PC-3 (cell line): ENCODE data around the gene CLEC16A. TPM values are rescaled to one million over a fixed set of nuclear protein-coding genes. Genes with fewer than 3 reads are reported as not detected.

Source experiments
- ATAC-seq: fragments of 200-7000 bp; cut with Tn5 transposase; 2 replicates; pipeline ENCODE4 v1.9.1; 2020; ENCODE audit warnings: mild to moderate bottlenecking, moderate library complexity
- BruUV-seq: library from RNA; stranded (reverse); fragments of 400-500 nt; replicated peaks from 2 replicates; lab custom pipeline; 2021; lab: Mats Ljungman, UMichigan
- CTCF ChIA-PET: fragments of 300-600 bp; sonication (Branson Sonifier 250); formaldehyde crosslinking; loops from one replicate; lab custom pipeline; 2022; ENCODE audit warnings: antibody characterized with exemption; lab: Charles Lee
- POLR2A ChIA-PET: fragments of 300-600 bp; sonication (Branson Sonifier 250); formaldehyde crosslinking; loops from one replicate; lab custom pipeline; 2022; ENCODE audit warnings: antibody characterized with exemption; ENCODE audit not compliant: unreplicated experiment; lab: Charles Lee
- DNase-seq: peaks from one replicate; pipeline ENCODE4 v3.0.0-alpha.2; 2015
- H2AFZ ChIP-seq: fragments of 300-600 bp; sonication (generic); 2 replicates; pipeline ENCODE4 v1.6.0; 2016; ENCODE audit warnings: antibody characterized with exemption, low read length
- H3F3A ChIP-seq: fragments of 300-600 bp; sonication (generic); one replicate; pipeline ENCODE4 v1.6.0; 2017; ENCODE audit warnings: antibody characterized with exemption, low read length, control low read depth, mild to moderate bottlenecking; ENCODE audit not compliant: unreplicated experiment
- H3K27ac ChIP-seq: fragments of 300-600 bp; sonication (generic); 2 replicates; pipeline ENCODE4 v1.5.1; 2016; ENCODE audit warnings: mild to moderate bottlenecking, low read length
- H3K27me3 ChIP-seq: fragments of 300-600 bp; sonication (generic); 2 replicates; pipeline ENCODE4 v1.6.1; 2016; ENCODE audit warnings: low read length, mixed read lengths
- H3K36me3 ChIP-seq: fragments of 300-600 bp; sonication (generic); 2 replicates; pipeline ENCODE4 v1.6.1; 2016; ENCODE audit warnings: low read depth, mixed run types, low read length, mixed read lengths
- H3K4me1 ChIP-seq: fragments of 300-600 bp; sonication (generic); 2 replicates; pipeline ENCODE4 v1.5.1; 2016; ENCODE audit warnings: low read length; ENCODE audit not compliant: insufficient read depth
- H3K4me2 ChIP-seq: fragments of 300-600 bp; sonication (generic); 2 replicates; pipeline ENCODE4 v1.6.0; 2016; ENCODE audit warnings: low read length
- H3K4me3 ChIP-seq: fragments of 300-600 bp; sonication (generic); 2 replicates; pipeline ENCODE4 v1.5.1; 2016; ENCODE audit warnings: mild to moderate bottlenecking, low read length, mixed read lengths
- H3K79me2 ChIP-seq: fragments of 300-600 bp; sonication (generic); 2 replicates; pipeline ENCODE4 v1.6.1; 2017; ENCODE audit warnings: low read length, mixed read lengths
- H3K9ac ChIP-seq: fragments of 300-600 bp; sonication (generic); 2 replicates; pipeline ENCODE4 v1.6.0; 2016; ENCODE audit warnings: mild to moderate bottlenecking, low read length
- H3K9me2 ChIP-seq: fragments of 300-600 bp; sonication (generic); replicated peaks from 2 replicates; pipeline ENCODE4 v1.6.1; 2016; ENCODE audit warnings: mixed run types, low read length, mixed read lengths
- H3K9me3 ChIP-seq: fragments of 300-600 bp; sonication (generic); 2 replicates; pipeline ENCODE4 v1.6.1; 2016; ENCODE audit warnings: low read length, mixed read lengths
- H4K20me1 ChIP-seq: fragments of 300-600 bp; sonication (generic); 2 replicates; pipeline ENCODE4 v1.6.1; 2016; ENCODE audit warnings: low read length, mixed read lengths
- CTCF ChIP-seq: fragments of 300-600 bp; sonication (generic); conservative IDR thresholded peaks from 2 replicates; pipeline ENCODE4 v1.5.1; 2017; ENCODE audit warnings: antibody characterized with exemption, low read depth, mild to moderate bottlenecking, low read length
- EZH2 ChIP-seq: fragments of 300-600 bp; sonication (generic); IDR thresholded peaks from one replicate; pipeline ENCODE4 v1.6.1; 2017; ENCODE audit warnings: antibody characterized with exemption, mild to moderate bottlenecking, low read length; ENCODE audit not compliant: unreplicated experiment
- EZH2phosphoT487 ChIP-seq: fragments of 300-600 bp; sonication (generic); IDR thresholded peaks from 2 replicates; pipeline ENCODE4 v1.6.1; 2018; ENCODE audit warnings: mild to moderate bottlenecking, antibody characterized with exemption, low read length, borderline replicate concordance
- intact Hi-C: fragments of 100-400 bp; cut with micrococcal nuclease; formaldehyde crosslinking; loops from 2 replicates; pipeline ENCODE4 v1.9.0; 2023
- total RNA-seq: library from RNA; depleted of rRNA; stranded (reverse); fragments of >200 nt; gene quantifications from 2 replicates; pipeline ENCODE4 v1.2.3, GENCODE V29; 2014

The CLEC16A gene
- total RNA-seq, 1 experiment from 2014 or later: 9.5 TPM

GRCh38 chr16:10994571-10994970 lies 50.2 kb downstream of the CLEC16A start:
- Histone ChIP-seq H2AFZ (no peak overlapping the region), H3K9ac (no peak overlapping the region), H3K27me3 (no peaks in the 10 kb centered on the region), H4K20me1 (no peaks in the 10 kb centered on the region), H3K4me3 (no peak overlapping the region), H3K27ac (no peak overlapping the region), H3K79me2 (no peaks in the 10 kb centered on the region), H3K4me1 (peaks cover 33% of the 10 kb centered on the region), H3K9me2 (no peaks in the 10 kb centered on the region), H3K9me3 (no peaks in the 10 kb centered on the region), H3K4me2 (no peak overlapping the region), H3K36me3 (no peaks in the 10 kb centered on the region), H3F3A (peaks cover 7% of the 10 kb centered on the region)
- no peak for ATAC-seq
- intact Hi-C loops: no loop called here
- ChIA-PET POLR2A (no interaction called here), CTCF (no interaction called here)
- no peak for DNase-seq
- no TSS peak for BruUV-seq
- no peak for TF ChIP-seq CTCF
- TF ChIP-seq EZH2phosphoT487: no peak
- no peak for TF ChIP-seq EZH2

- DNase-seq (no peak), ATAC-seq (no peak)
- TF ChIP-seq CTCF (no peak), EZH2 (no peak), EZH2phosphoT487 (no peak)
- Histone ChIP-seq H3K9ac (no peak overlapping the region), H3K4me3 (no peak overlapping the region), H3K36me3 (no peaks in the 10 kb centered on the region), H4K20me1 (no peaks in the 10 kb centered on the region), H3K4me2 (no peak overlapping the region), H3K9me3 (no peaks in the 10 kb centered on the region), H3F3A (peaks cover 7% of the 10 kb centered on the region), H3K27me3 (no peaks in the 10 kb centered on the region), H3K4me1 (peaks cover 33% of the 10 kb centered on the region), H3K79me2 (no peaks in the 10 kb centered on the region), H2AFZ (no peak overlapping the region), H3K27ac (no peak overlapping the region), H3K9me2 (no peaks in the 10 kb centered on the region)
- ChIA-PET CTCF (no interaction called here), POLR2A (no interaction called here)
- intact Hi-C loops: no loop called here
- no TSS peak for BruUV-seq
These were observed 51.2 kb downstream of the CLEC16A start for GRCh38 chr16:10995565-10995964.

GRCh38 chr16:10997485-10997884 lies 53.1 kb downstream of the CLEC16A start:
- POLR2A ChIA-PET: no interaction called here
- DNase-seq: no peak

More at GRCh38 chr16:10997485-10997884, 53.1 kb downstream of the CLEC16A start:
- H3K36me3 ChIP-seq: no peaks in the 10 kb centered on the region
- intact Hi-C loops: no loop called here
- TF ChIP-seq CTCF (no peak), EZH2phosphoT487 (no peak), EZH2 (no peak)
- no peak overlapping the region for H2AFZ ChIP-seq
- H3K9ac ChIP-seq: no peak overlapping the region
- no peaks in the 10 kb centered on the region for H3K79me2 ChIP-seq
- BruUV-seq: no TSS peak
- no peak for ATAC-seq
- no peak overlapping the region for H3K4me3 ChIP-seq
- H3K27me3 ChIP-seq: no peaks in the 10 kb centered on the region
- H3K4me1 ChIP-seq: peaks cover 13% of the 10 kb centered on the region
- no peaks in the 10 kb centered on the region for H4K20me1 ChIP-seq
- CTCF ChIA-PET: no interaction called here
- H3K4me2 ChIP-seq: no peak overlapping the region
- H3K9me2 ChIP-seq: no peaks in the 10 kb centered on the region
- H3F3A ChIP-seq: no peaks in the 10 kb centered on the region
- H3K27ac ChIP-seq: no peak overlapping the region
- no peaks in the 10 kb centered on the region for H3K9me3 ChIP-seq
